Activated T-cell treated with anti-CD3 and anti-CD28 coated beads, Interleukin-2, amount 50 U/mL, for 72 hours (primary cell): ENCODE results near the gene LAMC3. TPM values are rescaled to one million over a fixed set of nuclear protein-coding genes. Genes with fewer than 3 reads are reported as not detected.

ENCODE experiments used
- ATAC-seq, 2 donors: fragments of 150-1000 bp; cut with Tn5 transposase; replicated peaks in 1 of 2; 2 replicates each; pipeline ENCODE4 v1.10.0; 2021; ENCODE audit warnings: moderate library complexity in 2 of 2, mild to moderate bottlenecking in 1 of 2
- DNase-seq, 2 donors: peaks; one replicate each; pipeline ENCODE4 v3.0.0; 2021 to 2022; ENCODE audit warnings: mixed read lengths in 1 of 2
- H3K27ac Mint-ChIP-seq: one replicate; pipeline ENCODE4 v1.8.0; 2022; ENCODE audit warnings: mild to moderate bottlenecking, moderate library complexity, mixed read lengths
- H3K27me3 Mint-ChIP-seq: one replicate; pipeline ENCODE4 v1.8.0; 2022; ENCODE audit warnings: low read depth, mixed read lengths
- H3K36me3 Mint-ChIP-seq, 2 donors: one replicate each; pipeline ENCODE4 v1.8.0; 2022; ENCODE audit warnings: mixed read lengths in 2 of 2, mild to moderate bottlenecking in 1 of 2; ENCODE audit not compliant: insufficient read depth in 2 of 2
- H3K4me1 Mint-ChIP-seq: one replicate; pipeline ENCODE4 v1.8.0; 2022; ENCODE audit warnings: low read depth, mixed read lengths
- H3K4me3 Mint-ChIP-seq, 2 donors: one replicate each; pipeline ENCODE4 v1.8.0; 2022; ENCODE audit warnings: mild to moderate bottlenecking in 2 of 2, mixed read lengths in 2 of 2, moderate library complexity in 2 of 2
- H3K9me3 Mint-ChIP-seq, 2 donors: one replicate each; pipeline ENCODE4 v1.8.0; 2022; ENCODE audit warnings: mixed read lengths in 2 of 2
- total RNA-seq, 2 donors: library from RNA; stranded (reverse); gene quantifications; one replicate each; pipeline ENCODE4 v1.2.3, GENCODE V29; 2022

Gene LAMC3
- total RNA-seq, 2 donors from 2014 or later: 0.65 to 0.74 TPM

GRCh38 chr9:131013015-131013755, 4.2 kb downstream of the LAMC3 start:
- peaks cover 0 to 3% of the 10 kb centered on the region in 2 donors for H3K36me3 Mint-ChIP-seq
- no peak for ATAC-seq
- H3K27me3 Mint-ChIP-seq: peaks cover 35% of the 10 kb centered on the region
- H3K9me3 Mint-ChIP-seq: no peaks in the 10 kb centered on the region
- DNase-seq: no peak
- H3K4me3 Mint-ChIP-seq: no peak overlapping the region
- H3K4me1 Mint-ChIP-seq: no peaks in the 10 kb centered on the region
- H3K27ac Mint-ChIP-seq: no peak overlapping the region

DNA sequence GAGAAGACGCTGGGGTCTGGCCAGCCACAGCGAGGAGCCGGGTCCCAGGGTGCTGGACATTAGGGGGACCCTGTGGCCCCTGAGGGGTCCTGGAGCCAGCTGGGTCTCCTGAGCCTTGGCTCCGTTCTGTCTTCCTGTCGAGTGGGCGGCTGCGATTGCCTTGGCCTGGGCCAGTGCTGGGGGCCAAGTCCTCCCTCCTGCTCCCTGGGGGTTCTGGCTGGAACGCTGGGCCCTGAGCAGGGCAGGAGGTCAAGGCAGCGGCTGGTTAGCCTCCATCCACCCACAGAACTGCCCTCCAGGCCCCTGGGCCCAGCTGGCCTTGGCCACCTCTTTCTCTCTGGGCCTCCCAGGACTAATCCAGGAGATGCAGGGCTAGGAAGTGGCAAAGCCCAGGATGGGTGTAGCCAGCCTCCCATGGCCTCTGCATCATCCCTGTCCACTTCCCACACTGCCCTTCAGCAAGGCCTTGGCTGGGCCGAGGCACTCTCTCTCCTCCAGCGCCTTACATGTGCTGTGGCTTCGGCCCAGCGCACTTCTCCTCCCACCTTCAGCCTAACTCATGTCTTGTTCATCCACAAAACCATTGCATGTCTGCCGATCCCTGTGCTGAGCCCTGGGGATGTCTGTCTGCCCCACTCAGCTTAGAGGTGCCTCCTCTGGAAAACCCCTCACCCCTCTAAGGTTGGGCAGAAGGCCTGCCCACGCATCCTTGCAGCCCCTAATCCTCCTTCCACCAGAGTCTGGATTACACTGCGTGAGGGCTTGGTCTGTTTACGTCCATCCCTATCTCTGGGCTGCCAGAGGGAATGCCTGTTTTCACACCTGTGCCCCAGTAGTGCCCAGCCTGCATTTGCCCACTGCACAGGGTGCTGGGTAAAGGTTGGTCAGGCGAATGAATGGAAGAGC, 5.0 kb downstream of the LAMC3 start:
- no peaks in the 10 kb centered on the region for H3K9me3 Mint-ChIP-seq
- no peak overlapping the region for H3K4me3 Mint-ChIP-seq
- ATAC-seq (no peak), DNase-seq (no peak)
- no peaks in the 10 kb centered on the region for H3K4me1 Mint-ChIP-seq
- no peaks in the 10 kb centered on the region for H3K36me3 Mint-ChIP-seq
- no peak overlapping the region for H3K27ac Mint-ChIP-seq
- peaks cover 35% of the 10 kb centered on the region for H3K27me3 Mint-ChIP-seq

DNA sequence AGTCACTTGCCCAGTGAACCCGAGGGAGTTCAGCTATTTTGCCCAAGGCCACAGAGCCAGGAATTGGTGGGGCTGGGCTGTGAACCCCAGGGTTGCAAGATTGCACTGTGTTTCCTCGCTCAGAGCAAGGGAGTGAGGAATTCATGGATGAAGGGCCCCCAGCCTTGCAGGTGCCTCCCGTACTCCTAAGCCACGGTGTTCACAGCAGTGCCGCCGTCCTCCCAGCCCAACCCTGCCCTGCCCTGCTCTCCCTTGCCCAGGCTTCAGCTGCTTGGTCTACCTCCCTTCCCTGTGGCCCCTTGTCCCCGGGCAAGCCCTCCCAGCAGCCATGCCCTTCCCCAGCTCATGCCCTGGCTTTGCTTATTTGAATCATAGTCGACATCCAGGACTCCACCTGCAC, 6.1 kb downstream of the LAMC3 start:
- H3K27me3 Mint-ChIP-seq: peaks cover 38% of the 10 kb centered on the region
- H3K4me3 Mint-ChIP-seq: no peak overlapping the region
- H3K36me3 Mint-ChIP-seq: no peaks in the 10 kb centered on the region
- ATAC-seq (no peak), DNase-seq (no peak)
- H3K9me3 Mint-ChIP-seq: no peaks in the 10 kb centered on the region
- no peaks in the 10 kb centered on the region for H3K4me1 Mint-ChIP-seq
- no peak overlapping the region for H3K27ac Mint-ChIP-seq

- H3K27me3 Mint-ChIP-seq: peaks cover 29% of the 10 kb centered on the region
- no peak overlapping the region for H3K4me3 Mint-ChIP-seq
- ATAC-seq (no peak), DNase-seq (no peak)
- no peaks in the 10 kb centered on the region for H3K4me1 Mint-ChIP-seq
- H3K27ac Mint-ChIP-seq: no peak overlapping the region
- H3K36me3 Mint-ChIP-seq: no peaks in the 10 kb centered on the region
- no peaks in the 10 kb centered on the region for H3K9me3 Mint-ChIP-seq
Observed at GRCh38 chr9:131015876-131016397, 7.0 kb downstream of the LAMC3 start.

DNA sequence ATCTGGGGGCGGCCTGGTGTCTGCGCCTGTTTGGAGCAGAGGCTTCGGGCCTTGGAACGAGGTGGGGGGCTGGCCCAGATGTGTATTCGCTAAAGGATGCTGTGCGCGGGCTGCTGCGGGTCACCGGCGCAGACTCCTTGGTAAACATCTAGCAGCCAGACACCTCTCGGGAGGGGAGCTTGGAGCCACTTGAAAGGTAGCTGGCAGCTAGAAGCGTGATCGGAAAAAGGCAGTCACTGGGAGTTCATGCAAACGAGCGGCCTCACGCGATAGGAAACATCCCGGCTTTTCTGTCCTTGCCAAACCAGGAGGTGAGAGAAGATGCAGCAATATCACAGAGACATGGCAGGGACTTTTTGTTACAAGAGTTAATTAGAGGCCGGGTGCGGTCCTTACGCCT, 8.1 kb downstream of the LAMC3 start:
- H3K4me3 Mint-ChIP-seq: no peak overlapping the region
- H3K9me3 Mint-ChIP-seq: no peaks in the 10 kb centered on the region
- no peaks in the 10 kb centered on the region for H3K4me1 Mint-ChIP-seq
- DNase-seq: no peak
- no peaks in the 10 kb centered on the region for H3K36me3 Mint-ChIP-seq
- H3K27ac Mint-ChIP-seq: no peak overlapping the region
- H3K27me3 Mint-ChIP-seq: peaks cover 24% of the 10 kb centered on the region
- no peak for ATAC-seq

DNA sequence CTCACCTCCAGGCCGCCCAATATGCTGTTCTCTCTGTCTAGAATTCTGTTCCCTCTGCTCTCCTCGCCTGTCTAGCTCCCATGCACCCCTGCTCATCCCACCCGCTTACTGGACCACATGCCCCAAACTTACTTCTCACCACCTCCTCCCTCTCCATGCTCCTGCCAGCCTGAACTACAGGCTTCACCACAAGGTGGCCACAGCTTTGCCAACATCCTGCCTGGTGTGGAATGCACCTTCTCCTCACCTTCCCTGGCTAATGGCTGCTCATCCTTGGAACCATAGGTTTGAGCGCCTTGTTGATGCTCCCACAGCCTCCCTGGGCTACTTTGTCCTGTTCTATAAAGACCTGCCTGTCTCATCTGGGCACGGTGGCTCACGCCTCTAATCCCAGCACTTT, 9.6 kb downstream of the LAMC3 start:
- ATAC-seq: no peak
- no peaks in the 10 kb centered on the region for H3K36me3 Mint-ChIP-seq

DNA sequence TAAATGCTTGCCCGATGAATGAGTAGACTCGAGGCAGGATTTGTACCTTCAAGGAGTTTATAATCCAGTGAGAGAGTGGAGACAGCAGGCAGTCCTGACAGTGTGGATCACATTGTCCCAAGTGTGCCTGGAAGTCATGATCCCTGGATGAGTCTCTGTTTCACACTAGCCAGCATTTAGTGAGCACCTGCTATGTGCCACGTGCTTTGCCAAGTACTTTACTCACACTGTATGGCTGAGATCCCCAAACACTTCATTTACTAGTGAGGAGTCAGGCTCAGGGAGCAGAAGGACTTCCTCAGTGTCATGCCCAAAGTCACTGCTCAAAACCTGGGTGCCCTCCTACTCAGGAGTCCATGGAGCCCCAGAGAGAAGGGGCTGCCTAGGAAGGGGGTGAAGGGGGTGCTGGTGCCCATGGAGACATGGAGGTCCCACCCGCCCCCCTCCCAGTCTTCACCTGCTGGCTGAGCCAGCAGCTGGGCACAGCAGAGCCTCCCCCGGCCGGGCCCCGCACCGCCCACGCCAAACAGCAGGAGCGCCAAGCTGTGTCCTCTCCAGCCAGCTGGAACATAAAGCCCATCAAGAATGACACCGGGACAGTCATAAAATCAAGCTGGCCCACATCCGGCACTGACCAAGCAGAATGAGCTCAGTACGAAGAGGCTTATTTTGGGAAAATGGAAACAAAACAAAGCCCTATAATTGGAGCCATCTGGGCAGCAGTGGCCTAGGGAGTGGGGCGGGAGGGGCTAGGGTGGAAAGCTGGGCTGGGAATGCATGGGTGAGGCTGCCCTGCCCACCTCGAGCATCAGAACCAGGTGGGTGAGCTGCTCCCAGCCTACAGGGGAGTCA, 10.6 kb downstream of the LAMC3 start:
- DNase-seq: no peak
- H3K27me3 Mint-ChIP-seq: peaks cover 17% of the 10 kb centered on the region
- H3K36me3 Mint-ChIP-seq: no peaks in the 10 kb centered on the region
- H3K4me3 Mint-ChIP-seq: no peak overlapping the region
- no peaks in the 10 kb centered on the region for H3K9me3 Mint-ChIP-seq
- ATAC-seq: no peak
- H3K4me1 Mint-ChIP-seq: no peaks in the 10 kb centered on the region
- no peak overlapping the region for H3K27ac Mint-ChIP-seq

More for the DNA sequence above, 9.6 kb downstream of the LAMC3 start:
- no peaks in the 10 kb centered on the region for H3K9me3 Mint-ChIP-seq
- peaks cover 22% of the 10 kb centered on the region for H3K27me3 Mint-ChIP-seq
- no peak for DNase-seq
- H3K4me3 Mint-ChIP-seq: no peak overlapping the region
- no peaks in the 10 kb centered on the region for H3K4me1 Mint-ChIP-seq
- H3K27ac Mint-ChIP-seq: no peak overlapping the region

DNA sequence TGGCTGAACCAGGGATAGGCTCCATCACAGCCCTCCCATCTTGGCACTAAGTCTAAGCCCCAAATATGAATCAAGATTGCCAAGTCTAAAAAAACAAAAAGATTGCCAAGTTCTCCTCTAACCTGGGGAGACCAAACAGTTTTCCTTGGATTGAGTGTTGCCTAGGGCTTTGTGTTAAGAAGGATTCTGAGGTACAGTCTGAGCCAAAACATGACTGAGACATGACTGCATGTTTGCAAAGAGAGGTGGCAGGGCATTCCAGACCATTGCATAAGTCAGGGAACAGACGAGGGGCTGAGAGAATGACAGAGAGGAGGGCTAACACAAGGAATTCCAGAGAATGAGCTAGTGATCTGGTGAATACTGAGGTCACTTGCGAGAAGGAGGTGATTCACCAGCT, 11.4 kb downstream of the LAMC3 start:
- DNase-seq (no peak), ATAC-seq (no peak)
- H3K27me3 Mint-ChIP-seq: peaks cover 17% of the 10 kb centered on the region
- no peak overlapping the region for H3K27ac Mint-ChIP-seq
- H3K36me3 Mint-ChIP-seq: no peaks in the 10 kb centered on the region
- no peak overlapping the region for H3K4me3 Mint-ChIP-seq
- H3K9me3 Mint-ChIP-seq: no peaks in the 10 kb centered on the region
- H3K4me1 Mint-ChIP-seq: no peaks in the 10 kb centered on the region

- Mint-ChIP-seq H3K9me3 (no peaks in the 10 kb centered on the region), H3K27ac (no peak overlapping the region), H3K4me3 (no peak overlapping the region), H3K27me3 (peaks cover 17% of the 10 kb centered on the region), H3K36me3 (no peaks in the 10 kb centered on the region), H3K4me1 (no peaks in the 10 kb centered on the region)
- DNase-seq (no peak), ATAC-seq (no peak)
Observed at GRCh38 chr9:131020862-131021261, 11.9 kb downstream of the LAMC3 start.

DNA sequence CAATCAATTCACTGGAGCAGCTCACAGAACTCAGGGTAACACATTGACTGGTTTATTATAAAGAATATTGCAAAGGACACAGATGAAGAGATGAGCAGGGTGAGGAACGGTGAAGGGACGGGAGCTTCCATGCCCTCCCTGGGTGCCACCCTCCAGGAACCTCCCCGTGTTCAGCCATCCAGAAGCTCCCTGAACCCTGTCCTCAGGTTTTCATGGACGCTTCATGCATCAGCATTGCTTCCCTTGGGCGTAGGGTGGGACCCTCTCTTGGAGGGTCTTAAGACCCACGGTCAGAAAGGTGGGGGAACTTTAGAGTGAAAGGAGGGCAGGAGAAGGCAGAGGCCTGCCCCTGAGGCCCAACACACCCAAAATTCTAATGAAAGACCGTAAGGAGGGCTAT, 12.8 kb downstream of the LAMC3 start:
- H3K9me3 Mint-ChIP-seq: no peaks in the 10 kb centered on the region
- no peak overlapping the region for H3K27ac Mint-ChIP-seq
- ATAC-seq (no peak), DNase-seq (no peak)
- no peak overlapping the region for H3K4me3 Mint-ChIP-seq
- H3K4me1 Mint-ChIP-seq: no peaks in the 10 kb centered on the region
- no peaks in the 10 kb centered on the region for H3K36me3 Mint-ChIP-seq
- H3K27me3 Mint-ChIP-seq: peaks cover 17% of the 10 kb centered on the region

- H3K4me3 Mint-ChIP-seq: no peak overlapping the region
- peaks cover 5% of the 10 kb centered on the region for H3K27me3 Mint-ChIP-seq
- DNase-seq: no peak
- no peaks in the 10 kb centered on the region for H3K36me3 Mint-ChIP-seq
- H3K4me1 Mint-ChIP-seq: no peaks in the 10 kb centered on the region
- no peak overlapping the region for H3K27ac Mint-ChIP-seq
- no peaks in the 10 kb centered on the region for H3K9me3 Mint-ChIP-seq
- ATAC-seq: no peak
Observed at GRCh38 chr9:131024978-131025868, 16.2 kb downstream of the LAMC3 start.
